H1 (cell line): ENCODE results near the gene HECTD4. TPM values are rescaled to one million over a fixed set of nuclear protein-coding genes. Genes with fewer than 3 reads are reported as not detected.

Source experiments
- HDAC2 ChIP-seq, 2 experiments: fragments of 300-600 bp in 1 of 2; sonication (generic) in 1 of 2; IDR thresholded peaks; 2 replicates each; pipeline ENCODE4 v1.6.1; 2011 to 2012; ENCODE audit warnings: low read depth in 2 of 2, low read length in 2 of 2, mild to moderate bottlenecking in 2 of 2, moderate library complexity in 2 of 2, borderline replicate concordance in 1 of 2, inconsistent platforms in 1 of 2
- TEAD4 ChIP-seq: IDR thresholded peaks from 2 replicates; pipeline ENCODE4 v1.6.1; 2012; ENCODE audit warnings: low read depth, low read length, inconsistent platforms, mixed read lengths
- YY1 ChIP-seq: IDR thresholded peaks from 2 replicates; pipeline ENCODE4 v1.6.1; 2011; ENCODE audit warnings: low read depth, mild to moderate bottlenecking, low read length
- ZNF274 ChIP-seq: IDR thresholded peaks from 2 replicates; pipeline ENCODE4 v1.7.0; 2012; ENCODE audit warnings: low read length, borderline replicate concordance; ENCODE audit errors: extremely low read depth
- polyA plus RNA-seq, 7 experiments: library from polyadenylated mRNA; depleted of rRNA in 3 of 7; stranded (reverse) in 5 of 7; unstranded in 2 of 7; fragments of >200 nt in 5 of 7; fragments of 200-250 nt in 2 of 7; gene quantifications; 1 replicate in 5 of 7; 2 replicates in 1 of 7; 4 replicates in 1 of 7; pipeline versions ENCODE4 v1.2.1 to v1.2.3, GENCODE V29; 2011 to 2013; ENCODE audit warnings: missing spikeins in 2 of 7, mixed read lengths in 2 of 7
- total RNA-seq: library from RNA; stranded (reverse); fragmentation: NEBNext Ultra II Directional; extraction: Animal tissue kit (Norgen Biotek cat#: 25700); gene quantifications from 2 replicates; pipeline ENCODE4 v1.2.1, GENCODE V29; 2021
- TF ChIP-seq, protein P1 (sequence below): fragments of 300-600 bp; sonication (generic); IDR thresholded peaks from 2 replicates; pipeline ENCODE4 v1.7.1; 2012; ENCODE audit warnings: low read length, moderate library complexity, mild to moderate bottlenecking, inconsistent platforms; ENCODE audit not compliant: insufficient replicate concordance

The HECTD4 gene
- total and polyA plus RNA-seq, 2 of the 8 experiments (the other 6 are each of a cell fraction or from before 2014, with no cell fraction given), result 6.5 to 33.7 TPM

DNA sequence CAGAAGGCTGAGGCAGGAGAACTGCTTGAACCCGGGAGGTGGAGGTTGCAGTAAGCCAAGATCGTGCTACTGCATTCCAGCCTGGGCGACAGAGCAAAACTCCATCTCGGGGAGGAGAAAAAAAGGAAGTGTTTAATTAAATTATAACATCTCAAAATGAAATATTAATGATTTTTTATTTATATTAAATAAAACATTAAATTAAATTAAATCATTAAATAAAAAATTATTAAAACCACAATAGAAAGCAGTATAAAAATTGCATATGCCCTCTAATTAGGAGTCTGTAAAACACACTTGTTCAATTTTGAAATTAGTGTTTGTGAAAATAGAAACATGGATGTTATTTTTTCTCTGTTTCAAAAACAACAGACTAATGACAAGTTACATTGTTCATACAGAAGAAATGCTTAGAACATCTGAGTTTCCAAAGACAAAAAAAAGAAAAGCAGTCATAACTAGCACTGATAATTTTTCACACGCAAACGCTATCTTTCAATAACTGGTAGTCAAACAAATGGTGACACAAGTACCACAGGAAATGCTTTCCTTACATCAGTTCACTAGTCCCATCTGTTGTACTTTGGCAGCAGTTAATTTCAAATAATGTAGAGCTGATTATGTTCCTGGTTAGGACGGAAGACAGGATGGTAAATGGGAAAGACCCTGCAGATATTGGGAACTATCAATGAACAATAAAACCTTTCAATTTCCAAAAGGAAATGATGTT lies 54.9 kb downstream of the HECTD4 start (continued):
- TF ChIP-seq, protein P1, sequence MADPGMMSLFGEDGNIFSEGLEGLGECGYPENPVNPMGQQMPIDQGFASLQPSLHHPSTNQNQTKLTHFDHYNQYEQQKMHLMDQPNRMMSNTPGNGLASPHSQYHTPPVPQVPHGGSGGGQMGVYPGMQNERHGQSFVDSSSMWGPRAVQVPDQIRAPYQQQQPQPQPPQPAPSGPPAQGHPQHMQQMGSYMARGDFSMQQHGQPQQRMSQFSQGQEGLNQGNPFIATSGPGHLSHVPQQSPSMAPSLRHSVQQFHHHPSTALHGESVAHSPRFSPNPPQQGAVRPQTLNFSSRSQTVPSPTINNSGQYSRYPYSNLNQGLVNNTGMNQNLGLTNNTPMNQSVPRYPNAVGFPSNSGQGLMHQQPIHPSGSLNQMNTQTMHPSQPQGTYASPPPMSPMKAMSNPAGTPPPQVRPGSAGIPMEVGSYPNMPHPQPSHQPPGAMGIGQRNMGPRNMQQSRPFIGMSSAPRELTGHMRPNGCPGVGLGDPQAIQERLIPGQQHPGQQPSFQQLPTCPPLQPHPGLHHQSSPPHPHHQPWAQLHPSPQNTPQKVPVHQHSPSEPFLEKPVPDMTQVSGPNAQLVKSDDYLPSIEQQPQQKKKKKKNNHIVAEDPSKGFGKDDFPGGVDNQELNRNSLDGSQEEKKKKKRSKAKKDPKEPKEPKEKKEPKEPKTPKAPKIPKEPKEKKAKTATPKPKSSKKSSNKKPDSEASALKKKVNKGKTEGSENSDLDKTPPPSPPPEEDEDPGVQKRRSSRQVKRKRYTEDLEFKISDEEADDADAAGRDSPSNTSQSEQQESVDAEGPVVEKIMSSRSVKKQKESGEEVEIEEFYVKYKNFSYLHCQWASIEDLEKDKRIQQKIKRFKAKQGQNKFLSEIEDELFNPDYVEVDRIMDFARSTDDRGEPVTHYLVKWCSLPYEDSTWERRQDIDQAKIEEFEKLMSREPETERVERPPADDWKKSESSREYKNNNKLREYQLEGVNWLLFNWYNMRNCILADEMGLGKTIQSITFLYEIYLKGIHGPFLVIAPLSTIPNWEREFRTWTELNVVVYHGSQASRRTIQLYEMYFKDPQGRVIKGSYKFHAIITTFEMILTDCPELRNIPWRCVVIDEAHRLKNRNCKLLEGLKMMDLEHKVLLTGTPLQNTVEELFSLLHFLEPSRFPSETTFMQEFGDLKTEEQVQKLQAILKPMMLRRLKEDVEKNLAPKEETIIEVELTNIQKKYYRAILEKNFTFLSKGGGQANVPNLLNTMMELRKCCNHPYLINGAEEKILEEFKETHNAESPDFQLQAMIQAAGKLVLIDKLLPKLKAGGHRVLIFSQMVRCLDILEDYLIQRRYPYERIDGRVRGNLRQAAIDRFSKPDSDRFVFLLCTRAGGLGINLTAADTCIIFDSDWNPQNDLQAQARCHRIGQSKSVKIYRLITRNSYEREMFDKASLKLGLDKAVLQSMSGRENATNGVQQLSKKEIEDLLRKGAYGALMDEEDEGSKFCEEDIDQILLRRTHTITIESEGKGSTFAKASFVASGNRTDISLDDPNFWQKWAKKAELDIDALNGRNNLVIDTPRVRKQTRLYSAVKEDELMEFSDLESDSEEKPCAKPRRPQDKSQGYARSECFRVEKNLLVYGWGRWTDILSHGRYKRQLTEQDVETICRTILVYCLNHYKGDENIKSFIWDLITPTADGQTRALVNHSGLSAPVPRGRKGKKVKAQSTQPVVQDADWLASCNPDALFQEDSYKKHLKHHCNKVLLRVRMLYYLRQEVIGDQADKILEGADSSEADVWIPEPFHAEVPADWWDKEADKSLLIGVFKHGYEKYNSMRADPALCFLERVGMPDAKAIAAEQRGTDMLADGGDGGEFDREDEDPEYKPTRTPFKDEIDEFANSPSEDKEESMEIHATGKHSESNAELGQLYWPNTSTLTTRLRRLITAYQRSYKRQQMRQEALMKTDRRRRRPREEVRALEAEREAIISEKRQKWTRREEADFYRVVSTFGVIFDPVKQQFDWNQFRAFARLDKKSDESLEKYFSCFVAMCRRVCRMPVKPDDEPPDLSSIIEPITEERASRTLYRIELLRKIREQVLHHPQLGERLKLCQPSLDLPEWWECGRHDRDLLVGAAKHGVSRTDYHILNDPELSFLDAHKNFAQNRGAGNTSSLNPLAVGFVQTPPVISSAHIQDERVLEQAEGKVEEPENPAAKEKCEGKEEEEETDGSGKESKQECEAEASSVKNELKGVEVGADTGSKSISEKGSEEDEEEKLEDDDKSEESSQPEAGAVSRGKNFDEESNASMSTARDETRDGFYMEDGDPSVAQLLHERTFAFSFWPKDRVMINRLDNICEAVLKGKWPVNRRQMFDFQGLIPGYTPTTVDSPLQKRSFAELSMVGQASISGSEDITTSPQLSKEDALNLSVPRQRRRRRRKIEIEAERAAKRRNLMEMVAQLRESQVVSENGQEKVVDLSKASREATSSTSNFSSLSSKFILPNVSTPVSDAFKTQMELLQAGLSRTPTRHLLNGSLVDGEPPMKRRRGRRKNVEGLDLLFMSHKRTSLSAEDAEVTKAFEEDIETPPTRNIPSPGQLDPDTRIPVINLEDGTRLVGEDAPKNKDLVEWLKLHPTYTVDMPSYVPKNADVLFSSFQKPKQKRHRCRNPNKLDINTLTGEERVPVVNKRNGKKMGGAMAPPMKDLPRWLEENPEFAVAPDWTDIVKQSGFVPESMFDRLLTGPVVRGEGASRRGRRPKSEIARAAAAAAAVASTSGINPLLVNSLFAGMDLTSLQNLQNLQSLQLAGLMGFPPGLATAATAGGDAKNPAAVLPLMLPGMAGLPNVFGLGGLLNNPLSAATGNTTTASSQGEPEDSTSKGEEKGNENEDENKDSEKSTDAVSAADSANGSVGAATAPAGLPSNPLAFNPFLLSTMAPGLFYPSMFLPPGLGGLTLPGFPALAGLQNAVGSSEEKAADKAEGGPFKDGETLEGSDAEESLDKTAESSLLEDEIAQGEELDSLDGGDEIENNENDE, result no peak
- no peak for TF ChIP-seq ZNF274
- no peak for TF ChIP-seq TEAD4
- TF ChIP-seq YY1, result no peak
- TF ChIP-seq HDAC2 (IDR thresholded peaks at IDR 0.05; ENCODE audit: borderline replicate concordance in 1 of 2, low read depth in 2 of 2, low read length in 2 of 2), result no peak
